ENCODE measurements around the gene RPP25.
"Not testable (repeated sequence)": the region's sequence is repeated elsewhere in the genome, so short reads cannot be mapped to it uniquely, and the experiment has no call there.

RPP25 gene

GRCh38 chr15:74963213-74963612, 6.6 kb upstream of the RPP25 start:
- in situ Hi-C loops (cut with HindIII; ENCODE audit: low sequenced_read_pairs), result loop anchor here (25.0 kb wide), 1 partner anchor 326 kb away; no protein-coding TSS in a partner anchor

- in situ Hi-C loops (cut with HindIII; ENCODE audit: low sequenced_read_pairs), result loop anchor here (25.0 kb wide), 1 partner anchor 325 kb away; no protein-coding TSS in a partner anchor
Observed at GRCh38 chr15:74962671-74963070, 6.1 kb upstream of the RPP25 start.

- in situ Hi-C loops (cut with HindIII; ENCODE audit: low sequenced_read_pairs), result loop anchor here (25.0 kb wide), 1 partner anchor 325 kb away; no protein-coding TSS in a partner anchor
Observed at GRCh38 chr15:74962219-74962618, 5.6 kb upstream of the RPP25 start.

DNA sequence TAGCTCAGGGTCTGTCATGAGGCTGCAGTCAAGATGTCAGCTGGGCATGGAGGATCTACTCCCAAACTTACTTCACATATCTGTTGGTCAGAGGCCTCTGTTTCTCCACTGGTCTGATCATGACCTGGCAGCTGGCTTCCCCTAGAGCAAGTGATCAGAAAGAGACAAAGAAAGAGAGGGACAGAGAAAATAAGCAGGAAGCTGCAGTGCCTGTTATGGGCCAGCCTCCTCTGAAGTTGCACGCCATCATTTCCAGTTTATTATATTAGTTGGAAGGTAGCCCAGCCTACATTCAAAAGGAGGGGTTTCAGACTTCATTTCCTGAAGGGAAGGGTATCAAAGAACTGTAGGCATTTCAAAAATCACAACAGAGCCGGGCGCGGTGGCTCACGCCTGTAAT, 5.0 kb upstream of the RPP25 start:
- in situ Hi-C loops (cut with HindIII; ENCODE audit: low sequenced_read_pairs), result loop anchor here (25.0 kb wide), 1 partner anchor 324 kb away; no protein-coding TSS in a partner anchor

DNA sequence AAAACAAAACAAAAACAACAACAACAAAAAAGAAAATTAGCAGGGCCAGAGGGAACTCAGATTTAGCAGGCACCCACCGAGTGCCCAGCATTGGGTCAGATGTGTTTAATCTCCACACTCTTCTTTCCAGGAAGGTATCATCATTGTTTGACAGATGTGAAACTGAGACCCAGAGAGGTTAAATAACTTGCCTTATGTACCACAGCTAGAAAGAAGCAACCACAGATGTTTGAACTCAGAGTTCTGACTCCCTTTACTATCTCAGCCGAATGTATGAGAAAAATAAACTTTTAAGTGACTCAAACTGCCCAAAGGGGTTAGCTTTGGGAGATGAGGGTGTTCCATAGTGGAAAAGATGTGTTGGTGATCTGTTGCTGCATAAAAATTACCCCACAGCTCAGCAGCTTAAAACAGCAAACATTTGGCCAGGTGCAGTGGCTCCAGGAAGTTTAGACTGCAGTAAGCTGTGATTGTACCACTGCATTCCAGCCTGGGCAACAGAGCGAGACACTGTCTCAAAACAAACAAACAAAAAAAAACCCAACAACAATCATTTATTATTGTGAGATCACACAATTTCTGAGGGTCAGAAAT, 4.5 kb upstream of the RPP25 start:
- in situ Hi-C loops (cut with HindIII; ENCODE audit: low sequenced_read_pairs), result loop anchor here (25.0 kb wide), 1 partner anchor 324 kb away; no protein-coding TSS in a partner anchor

- in situ Hi-C loops (cut with HindIII; ENCODE audit: low sequenced_read_pairs), result loop anchor here (25.0 kb wide), 1 partner anchor 323 kb away; no protein-coding TSS in a partner anchor
Observed at GRCh38 chr15:74960286-74960685, 3.7 kb upstream of the RPP25 start.

- in situ Hi-C loops (cut with HindIII; ENCODE audit: low sequenced_read_pairs), result loop anchor here (25.0 kb wide), 1 partner anchor 322 kb away; no protein-coding TSS in a partner anchor
Observed at GRCh38 chr15:74959586-74959939, 3.0 kb upstream of the RPP25 start.

DNA sequence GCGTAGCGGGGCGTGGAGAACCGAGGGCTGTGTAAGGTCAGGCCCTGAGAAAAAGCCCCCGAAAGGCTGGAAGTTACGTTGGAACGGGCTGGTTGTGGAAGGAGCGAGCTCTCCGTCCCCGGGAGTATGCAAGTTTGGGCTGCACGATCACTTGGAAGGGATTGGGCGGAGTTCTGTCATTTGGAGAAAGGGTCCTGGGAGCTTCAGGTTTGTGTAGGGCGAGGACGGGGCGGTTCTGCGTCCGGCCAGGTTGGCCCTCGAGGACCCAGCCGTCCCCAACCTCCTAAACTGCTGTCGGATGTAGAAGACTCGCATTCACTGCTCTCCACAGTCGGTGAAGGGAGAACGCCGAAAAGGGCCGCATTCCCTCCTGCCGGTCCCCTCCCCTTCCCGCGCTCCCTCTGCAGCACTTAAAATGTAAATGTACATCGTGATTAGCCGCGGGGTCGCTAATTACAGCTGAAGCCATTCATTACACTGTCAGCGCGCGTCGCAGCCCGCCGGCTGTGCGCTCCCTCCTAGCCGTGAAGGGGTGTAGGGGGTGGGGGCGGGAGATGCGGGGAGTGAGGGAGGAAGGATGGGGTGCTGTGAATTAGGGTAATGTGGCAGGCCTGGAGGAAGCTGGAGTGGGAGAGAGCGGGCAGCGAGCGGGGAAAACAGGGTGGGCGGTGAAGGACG, 2.5 kb upstream of the RPP25 start:
- in situ Hi-C loops (cut with HindIII; ENCODE audit: low sequenced_read_pairs), result loop anchor here (25.0 kb wide), 1 partner anchor 322 kb away; no protein-coding TSS in a partner anchor

DNA sequence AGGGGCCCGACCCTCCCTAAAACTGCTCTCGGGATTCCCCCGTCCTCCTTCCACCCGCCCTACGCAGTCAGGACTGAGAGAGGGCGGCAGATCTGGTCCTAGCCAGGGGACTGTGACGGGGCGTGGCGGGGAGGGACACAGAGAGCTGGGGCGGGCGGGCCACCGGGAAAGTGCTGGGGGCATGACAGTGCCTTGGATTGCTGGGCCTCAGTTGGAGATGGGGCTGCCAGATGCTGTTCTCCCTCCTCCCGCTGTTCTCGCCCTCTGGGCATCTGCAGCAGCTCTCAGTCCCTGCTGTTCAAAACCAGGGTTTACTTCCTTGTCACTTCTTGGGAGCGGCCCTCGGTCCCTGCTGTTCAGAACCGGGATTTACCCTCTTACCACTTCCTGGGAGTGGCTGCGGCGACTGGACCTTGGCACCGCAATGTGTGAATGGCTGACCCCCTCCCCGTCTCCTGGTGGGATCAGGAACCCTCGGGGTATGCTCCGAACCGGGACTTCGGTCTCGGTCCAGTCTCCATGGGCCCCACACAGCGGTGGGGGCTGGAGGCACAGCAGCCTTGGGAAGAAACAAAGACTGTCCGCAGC, 1.8 kb upstream of the RPP25 start:
- in situ Hi-C loops (cut with HindIII; ENCODE audit: low sequenced_read_pairs), result loop anchor here (25.0 kb wide), 1 partner anchor 321 kb away; no protein-coding TSS in a partner anchor

DNA sequence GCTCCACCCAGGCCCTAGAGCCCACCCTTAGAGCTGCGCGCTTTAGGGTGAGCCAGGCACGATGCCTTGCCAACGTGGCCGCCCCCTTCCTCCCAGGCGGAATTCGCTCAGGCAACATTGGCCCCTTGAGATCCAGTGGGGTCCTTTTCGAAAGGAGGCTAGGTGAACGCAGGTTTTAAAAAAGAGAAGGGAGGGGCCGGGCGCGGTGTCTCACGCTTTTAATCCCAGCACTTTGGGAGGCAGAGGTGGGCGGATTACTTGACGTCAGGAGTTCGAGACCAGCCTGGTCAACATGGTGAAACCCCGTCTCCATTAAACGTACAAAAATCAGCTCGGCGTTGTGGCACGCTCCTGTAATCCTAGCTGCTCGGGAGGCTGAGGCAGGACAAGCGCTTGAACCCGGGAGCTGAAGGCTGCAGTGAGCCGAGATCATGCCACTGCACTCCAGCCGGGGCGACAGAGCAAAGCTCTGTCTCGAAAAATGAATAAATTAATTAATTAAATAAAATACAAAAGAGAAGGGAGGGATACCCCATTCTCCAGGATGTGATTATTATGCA, 984 bp upstream of the RPP25 start:
- in situ Hi-C loops (cut with HindIII; ENCODE audit: low sequenced_read_pairs), result loop anchor here (25.0 kb wide), 1 partner anchor 320 kb away; no protein-coding TSS in a partner anchor

DNA sequence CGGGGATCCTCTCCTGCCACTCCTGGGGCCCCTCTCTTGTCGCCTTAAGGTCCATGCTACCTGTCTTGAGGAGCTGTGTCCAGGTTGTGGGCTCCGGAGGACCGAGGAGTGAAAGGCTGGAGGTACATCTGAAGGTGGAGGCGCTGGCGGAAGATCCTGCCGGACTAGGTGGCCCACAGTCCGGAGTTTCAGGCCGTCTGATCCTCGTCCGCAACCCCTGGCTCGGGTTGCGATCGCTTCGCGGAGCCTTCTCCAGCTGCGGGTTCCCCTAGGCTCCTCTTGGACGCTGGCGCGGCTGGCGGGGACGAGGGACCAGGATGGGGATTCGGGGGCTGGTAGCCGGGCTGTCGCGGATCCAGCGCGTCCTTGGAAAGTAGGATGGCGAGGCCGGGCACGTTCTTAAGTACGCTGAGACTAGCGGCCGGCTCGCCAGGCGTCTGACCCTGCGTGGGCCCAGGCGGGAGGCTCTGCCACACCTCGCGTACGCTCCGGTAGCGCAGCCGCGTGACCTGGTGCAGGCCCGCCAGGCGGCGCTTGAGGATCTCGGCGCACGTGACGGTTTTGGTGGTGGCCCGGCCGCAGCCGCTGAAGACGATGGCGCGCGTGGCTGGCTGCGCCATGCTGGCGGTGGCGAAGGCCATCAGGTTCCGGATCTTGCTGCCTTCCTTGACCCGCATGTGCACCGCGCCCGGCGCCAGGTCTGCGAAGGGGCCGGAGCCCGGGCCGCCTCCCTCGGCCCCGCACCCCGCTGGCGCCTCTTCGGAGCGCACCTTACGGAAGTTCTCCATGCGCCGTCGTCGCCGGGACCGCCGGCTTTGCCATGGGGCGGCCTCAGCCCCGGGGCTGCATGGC, 550 bp downstream of the RPP25 start:
- in situ Hi-C loops (cut with HindIII; ENCODE audit: low sequenced_read_pairs), result loop anchor here (25.0 kb wide), 1 partner anchor 319 kb away; no protein-coding TSS in a partner anchor

DNA sequence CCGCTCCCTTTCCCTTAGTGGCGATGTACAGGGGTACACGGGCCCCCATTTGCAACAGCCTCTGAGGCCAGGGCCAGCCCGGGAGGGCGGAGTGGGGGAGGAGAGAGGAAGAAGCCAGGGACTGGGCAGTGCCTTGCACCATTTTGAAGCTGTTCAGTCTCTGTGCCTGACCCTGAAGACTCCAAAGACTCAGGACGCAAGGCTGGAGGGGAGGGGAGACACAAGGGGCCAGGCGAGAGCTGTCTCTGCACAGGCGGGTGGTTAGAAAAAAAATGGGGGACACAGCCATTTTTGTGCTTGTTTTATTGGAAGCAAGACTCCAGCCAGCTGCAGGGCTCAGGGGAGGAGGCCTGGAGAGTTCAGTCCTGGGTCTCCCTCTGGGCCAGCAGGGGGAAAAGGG, 1.6 kb downstream of the RPP25 start:
- in situ Hi-C loops (cut with HindIII; ENCODE audit: low sequenced_read_pairs), result loop anchor here (25.0 kb wide), 1 partner anchor 318 kb away; no protein-coding TSS in a partner anchor

- in situ Hi-C loops (cut with HindIII; ENCODE audit: low sequenced_read_pairs), result loop anchor here (5.0 to 25.0 kb wide), 3 partner anchors 47 to 317 kb away; partner anchors contain the start of gene FAM219B
Observed at GRCh38 chr15:74954515-74954914, 2.1 kb downstream of the RPP25 start.

DNA sequence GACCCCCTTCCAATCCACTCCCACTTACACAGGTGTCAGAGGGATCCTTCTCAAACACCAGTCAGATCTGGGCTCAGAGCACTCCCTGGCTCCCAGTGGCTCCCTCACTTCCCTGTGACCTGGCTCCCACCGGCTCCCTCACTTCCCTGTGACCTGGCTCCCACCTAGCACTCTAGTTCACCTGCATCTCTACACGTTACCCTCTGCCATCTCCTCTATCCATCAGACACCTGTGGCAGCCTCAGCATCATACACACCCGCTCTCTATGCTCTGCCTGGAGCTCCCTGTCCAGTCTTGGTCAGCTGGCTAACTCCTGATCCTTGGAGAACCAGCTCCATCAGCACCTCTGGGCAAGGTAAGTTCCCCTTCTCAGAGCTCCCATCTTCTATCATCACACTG, 5.6 kb downstream of the RPP25 start:
- in situ Hi-C loops (cut with HindIII; ENCODE audit: low sequenced_read_pairs), result loop anchor here (5.0 to 25.0 kb wide), 3 partner anchors 44 to 314 kb away; partner anchors contain the start of gene FAM219B

- in situ Hi-C loops (cut with HindIII; ENCODE audit: low sequenced_read_pairs), result loop anchor here (5.0 to 25.0 kb wide), 3 partner anchors 43 to 313 kb away; partner anchors contain the start of gene FAM219B
Observed at GRCh38 chr15:74950078-74950908, 6.3 kb downstream of the RPP25 start.

DNA sequence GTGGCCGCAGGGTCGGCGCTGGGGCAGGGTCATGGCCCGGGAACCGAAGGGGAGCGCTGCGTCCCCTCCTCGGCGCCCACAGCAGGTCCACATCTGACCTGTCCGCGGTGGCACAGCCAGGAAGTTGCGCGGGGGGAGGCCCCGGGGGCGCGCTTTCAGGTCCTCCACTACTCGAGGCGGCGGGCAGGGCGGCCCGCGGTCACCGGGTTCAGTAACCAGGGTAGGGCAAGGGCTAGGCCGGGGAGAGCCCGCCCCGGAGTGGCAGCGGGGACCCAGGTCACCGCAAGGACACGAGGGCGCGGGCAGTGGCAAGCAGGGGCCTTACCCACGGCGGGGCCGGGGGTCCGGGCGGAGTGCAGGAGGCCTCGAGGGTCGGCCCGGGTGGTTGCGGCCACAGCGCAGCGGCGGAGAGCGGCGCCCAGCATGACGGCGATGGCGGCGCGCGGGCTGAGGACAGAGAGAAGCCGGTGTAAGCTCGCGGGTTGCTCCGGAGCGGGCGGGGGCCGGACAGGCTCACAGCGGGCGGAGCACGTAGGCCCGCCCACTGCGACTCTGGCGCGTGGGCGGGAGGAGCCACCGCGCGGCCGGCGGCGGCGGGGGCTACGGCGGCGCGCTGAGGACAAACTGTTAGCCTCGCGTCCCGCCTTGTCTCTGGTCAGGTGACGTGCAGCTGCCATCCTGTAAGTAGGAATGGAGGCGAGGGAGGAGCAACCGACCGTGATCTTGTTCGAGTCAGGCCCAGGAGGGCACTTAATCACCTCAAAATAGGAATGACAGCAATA, 18.8 kb downstream of the RPP25 start, which contains the start of gene COX5A:
Gene COX5A, minus strand, starts transcription at position 484 of the 782 bp plus-strand sequence. Its CDS starts 59 bp downstream, at position 425.
- in situ Hi-C loops (cut with HindIII; ENCODE audit: low sequenced_read_pairs), result no loop called here

DNA sequence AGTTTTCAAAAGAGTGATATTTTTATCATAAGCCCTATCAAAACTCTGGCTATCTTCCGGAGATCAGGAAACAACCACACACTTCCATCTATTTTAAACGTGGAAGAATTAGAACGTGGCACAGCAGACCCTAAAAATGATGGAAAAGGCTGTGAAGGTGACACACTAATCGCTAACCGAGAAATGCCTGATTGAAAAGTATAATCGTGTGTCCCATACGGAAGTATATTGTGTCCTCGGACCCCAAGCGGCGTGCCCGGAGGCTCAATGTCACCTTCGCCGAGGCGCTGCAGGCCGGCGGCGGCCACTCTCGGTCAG, 19.3 kb downstream of the RPP25 start:
- in situ Hi-C loops (cut with HindIII; ENCODE audit: low sequenced_read_pairs), result no loop called here

DNA sequence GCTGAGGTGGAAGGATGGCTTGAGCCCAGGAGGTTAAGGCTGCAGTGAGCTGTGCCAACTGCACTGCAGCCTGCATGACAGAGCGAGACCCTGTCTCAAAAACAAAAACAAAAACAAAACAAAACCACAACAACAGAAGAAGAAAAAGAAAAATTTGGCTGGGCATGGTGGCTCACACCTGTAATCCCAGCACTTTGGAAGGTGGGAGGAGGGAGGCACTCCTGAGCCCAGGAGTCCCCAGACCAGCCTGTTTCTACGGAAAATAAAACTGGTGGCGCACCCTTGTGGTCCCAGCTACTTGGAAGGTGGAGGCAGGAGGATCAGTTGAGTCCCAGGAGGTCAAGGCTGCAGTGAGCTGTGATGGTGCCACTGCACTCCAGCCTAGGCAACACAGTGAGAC, 21.4 kb downstream of the RPP25 start:
- in situ Hi-C loops (cut with HindIII; ENCODE audit: low sequenced_read_pairs), result not testable (repeated sequence)
